GM12891 (cell line): Measurements from ENCODE around the gene GYG2.

Experiments used
- DNase-seq: peaks from one replicate; pipeline ENCODE4 v3.0.0; 2011; ENCODE audit warnings: low spot score; ENCODE audit not compliant: insufficient read length
- FAIRE-seq: peaks from 2 replicates; lab custom pipeline; 2011; peaks lifted over from hg19 to GRCh38; lab: Jason Lieb, UNC
- PAX5 ChIP-seq: IDR thresholded peaks from 2 replicates; pipeline ENCODE4 v1.6.1; 2011; ENCODE audit warnings: low read length, moderate library complexity, mild to moderate bottlenecking; ENCODE audit not compliant: insufficient read depth, severe bottlenecking
- POLR2A ChIP-seq: IDR thresholded peaks from 2 replicates; pipeline ENCODE4 v1.6.1; 2011; ENCODE audit warnings: low read depth, low read length, control low read depth
- POLR2AphosphoS5 ChIP-seq: IDR thresholded peaks from 2 replicates; pipeline ENCODE4 v1.6.1; 2011; ENCODE audit warnings: low read depth, low read length, control low read depth
- POU2F2 ChIP-seq: IDR thresholded peaks from 2 replicates; pipeline ENCODE4 v1.6.1; 2011; ENCODE audit warnings: low read depth, mild to moderate bottlenecking, control low read depth, low read length, moderate library complexity
- SPI1 ChIP-seq: IDR thresholded peaks from 2 replicates; pipeline ENCODE4 v1.6.1; 2011; ENCODE audit warnings: low read depth, low read length, control low read depth
- TAF1 ChIP-seq: IDR thresholded peaks from 2 replicates; pipeline ENCODE4 v1.6.1; 2011; ENCODE audit warnings: low read depth, low read length, control low read depth

Gene GYG2

GRCh38 chrX:2817036-2817435 lies 11.7 kb upstream of the GYG2 start:
- TF ChIP-seq SPI1 = no peak
- no peak for TF ChIP-seq TAF1
- no peak for TF ChIP-seq POLR2AphosphoS5
- no peak for TF ChIP-seq POLR2A
- no peak for TF ChIP-seq PAX5
- TF ChIP-seq POU2F2 = no peak
- no peak for FAIRE-seq
- no peak for DNase-seq

- TF ChIP-seq POLR2A (no peak), POLR2AphosphoS5 (no peak), POU2F2 (no peak), PAX5 (no peak), TAF1 (no peak), SPI1 (no peak)
- FAIRE-seq (no peak), DNase-seq (no peak)
Measured at GRCh38 chrX:2819345-2820135, 9.2 kb upstream of the GYG2 start.

GRCh38 chrX:2820136-2820771 lies 8.5 kb upstream of the GYG2 start:
- DNase-seq (no peak), FAIRE-seq (no peak)
- no peak for TF ChIP-seq POLR2AphosphoS5
- TF ChIP-seq PAX5 = no peak
- no peak for TF ChIP-seq POLR2A
- no peak for TF ChIP-seq SPI1

- TF ChIP-seq PAX5 (no peak), POLR2A (no peak), POU2F2 (no peak), SPI1 (no peak), TAF1 (no peak), POLR2AphosphoS5 (no peak)
- no peak for FAIRE-seq
- DNase-seq = no peak
Measured at GRCh38 chrX:2823795-2824386, 4.8 kb upstream of the GYG2 start.

- FAIRE-seq (no peak), DNase-seq (no peak)
- TF ChIP-seq SPI1 = no peak
- no peak for TF ChIP-seq POLR2AphosphoS5
- no peak for TF ChIP-seq PAX5
- no peak for TF ChIP-seq TAF1
- no peak for TF ChIP-seq POU2F2
- no peak for TF ChIP-seq POLR2A
Measured at GRCh38 chrX:2824886-2825285, 3.8 kb upstream of the GYG2 start.

- no peak for DNase-seq
- TF ChIP-seq POU2F2 = no peak
- TF ChIP-seq SPI1 = no peak
- no peak for TF ChIP-seq POLR2A
- TF ChIP-seq POLR2AphosphoS5 = no peak
- no peak for TF ChIP-seq TAF1
- TF ChIP-seq PAX5 = no peak
- no peak for FAIRE-seq
Measured at GRCh38 chrX:2828959-2829411, 255 bp downstream of the GYG2 start.

- TF ChIP-seq POU2F2 (no peak), TAF1 (no peak), PAX5 (no peak), POLR2A (no peak), SPI1 (no peak), POLR2AphosphoS5 (no peak)
- no peak for DNase-seq
- FAIRE-seq = no peak
Measured at GRCh38 chrX:2829469-2830246, 928 bp downstream of the GYG2 start.

- DNase-seq (no peak), FAIRE-seq (no peak)
- no peak for TF ChIP-seq PAX5
- TF ChIP-seq TAF1 = no peak
- no peak for TF ChIP-seq SPI1
- no peak for TF ChIP-seq POLR2A
Measured at GRCh38 chrX:2831471-2832228, 2.9 kb downstream of the GYG2 start.
